ENCODE data around the gene TAS2R1.

The TAS2R1 gene, protein sequence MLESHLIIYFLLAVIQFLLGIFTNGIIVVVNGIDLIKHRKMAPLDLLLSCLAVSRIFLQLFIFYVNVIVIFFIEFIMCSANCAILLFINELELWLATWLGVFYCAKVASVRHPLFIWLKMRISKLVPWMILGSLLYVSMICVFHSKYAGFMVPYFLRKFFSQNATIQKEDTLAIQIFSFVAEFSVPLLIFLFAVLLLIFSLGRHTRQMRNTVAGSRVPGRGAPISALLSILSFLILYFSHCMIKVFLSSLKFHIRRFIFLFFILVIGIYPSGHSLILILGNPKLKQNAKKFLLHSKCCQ

DNA sequence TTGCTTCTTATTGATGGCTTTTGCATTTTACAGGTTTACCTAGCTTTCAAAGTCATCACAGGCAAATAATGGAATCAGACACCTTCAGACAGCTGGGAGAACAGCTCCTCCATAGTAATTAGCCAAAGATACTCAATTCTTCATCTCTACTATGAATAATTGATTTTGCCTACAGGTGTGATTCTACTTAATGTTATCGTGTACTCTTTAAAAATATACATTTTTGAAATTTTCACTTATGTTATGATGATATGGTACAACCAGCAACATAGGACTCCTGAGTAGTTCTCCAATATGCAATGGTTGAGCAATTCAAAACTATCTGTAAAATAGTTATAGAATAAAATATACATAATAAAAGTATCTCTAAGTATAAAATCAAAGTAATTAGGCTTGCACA is at the start of gene TAS2R1:
TAS2R1 (minus strand) TSS at position 101 of the 400 bp plus-strand sequence. CDS start 319 bp downstream, outside the sequence.
- no peak for DNase-seq

DNA sequence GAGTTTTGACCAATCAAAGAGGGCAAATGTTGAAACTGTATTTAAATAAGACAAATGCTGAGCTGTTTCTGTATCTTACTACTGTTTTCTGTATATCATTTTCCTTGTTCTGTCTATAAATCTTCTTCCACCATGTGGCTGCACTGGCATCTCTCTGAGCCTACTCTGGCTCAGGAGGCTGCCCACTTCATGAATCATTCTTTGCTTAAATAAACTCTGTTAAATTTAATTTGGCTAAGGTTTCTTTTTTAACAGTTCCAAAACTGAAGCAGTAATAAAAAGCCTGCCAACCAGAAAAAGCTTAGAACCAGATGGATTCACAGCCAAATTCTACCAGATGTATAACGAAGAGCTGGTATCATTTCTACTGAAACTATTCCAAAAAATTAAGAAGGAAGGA is 40.2 kb upstream of the TAS2R1 start:
- no peak for DNase-seq

DNA sequence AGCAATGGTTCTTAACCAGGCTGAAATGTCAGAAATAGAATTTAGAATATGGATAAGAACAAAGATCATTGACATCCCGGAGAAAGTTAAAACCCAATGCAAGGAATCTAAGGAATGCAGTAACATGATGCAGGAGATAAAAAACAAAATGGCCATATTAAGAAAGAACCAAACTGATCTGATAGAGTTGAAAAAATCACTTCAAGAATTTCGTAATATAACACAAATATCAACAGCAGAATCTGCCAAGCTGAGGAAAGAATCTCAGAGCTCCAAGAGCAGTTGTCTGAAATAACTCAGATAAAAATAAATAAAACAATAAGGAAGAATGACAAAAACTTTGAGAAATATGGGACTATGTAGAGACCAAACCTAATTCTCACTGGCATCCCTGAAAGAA is 37.8 kb upstream of the TAS2R1 start:
- no peak for DNase-seq

DNA sequence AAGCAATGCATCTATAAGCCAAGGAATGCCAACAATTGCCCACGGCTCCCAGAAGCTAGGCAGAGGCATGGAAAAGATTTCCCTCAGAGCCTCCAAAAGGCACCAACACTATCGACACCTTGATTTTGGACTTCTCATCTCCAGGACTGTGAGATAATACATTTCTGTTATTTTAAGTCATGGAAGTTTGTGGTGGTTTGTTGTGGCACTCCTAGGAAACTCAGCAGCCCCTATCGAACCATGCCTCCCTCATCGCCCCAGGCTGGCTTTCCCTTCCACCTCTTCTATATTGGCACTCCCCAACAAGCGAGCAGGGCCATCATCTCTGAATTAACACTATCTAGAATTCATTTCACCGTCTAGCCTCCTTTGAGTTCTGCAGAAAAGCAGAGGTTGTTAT is 33.7 kb upstream of the TAS2R1 start:
- DNase-seq: no peak

DNA sequence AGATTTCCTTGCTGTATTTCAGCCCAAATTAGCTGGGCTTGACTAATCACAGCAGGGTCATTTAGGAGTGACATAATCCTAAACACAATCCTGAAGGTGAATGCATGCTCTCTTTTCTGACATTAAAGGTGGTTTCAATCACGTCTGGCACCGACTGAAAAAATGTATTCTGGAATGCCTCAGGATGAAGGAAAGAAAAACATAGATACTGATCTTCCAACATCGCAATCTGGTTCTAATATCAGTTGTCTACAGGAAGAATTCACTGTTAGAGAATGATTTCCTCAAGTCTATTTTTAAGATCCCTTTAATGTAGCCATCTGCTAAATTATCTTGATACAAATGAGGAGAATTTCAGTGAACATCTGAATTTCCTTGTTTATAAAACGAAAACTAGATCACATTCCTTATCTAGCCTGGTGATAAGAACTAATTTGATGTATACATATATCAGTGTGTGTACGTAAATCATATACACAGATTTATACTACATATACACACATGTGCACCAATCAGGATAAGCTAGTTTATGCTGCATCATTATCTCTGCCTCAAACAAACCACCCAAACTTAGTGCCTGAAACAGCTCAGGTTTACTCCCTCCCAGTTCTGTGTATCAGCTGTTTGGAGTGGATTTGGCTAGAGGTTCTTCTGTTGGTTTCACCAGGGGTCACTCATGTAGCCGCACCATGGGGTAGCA is 31.3 kb upstream of the TAS2R1 start:
- DNase-seq: no peak

DNA sequence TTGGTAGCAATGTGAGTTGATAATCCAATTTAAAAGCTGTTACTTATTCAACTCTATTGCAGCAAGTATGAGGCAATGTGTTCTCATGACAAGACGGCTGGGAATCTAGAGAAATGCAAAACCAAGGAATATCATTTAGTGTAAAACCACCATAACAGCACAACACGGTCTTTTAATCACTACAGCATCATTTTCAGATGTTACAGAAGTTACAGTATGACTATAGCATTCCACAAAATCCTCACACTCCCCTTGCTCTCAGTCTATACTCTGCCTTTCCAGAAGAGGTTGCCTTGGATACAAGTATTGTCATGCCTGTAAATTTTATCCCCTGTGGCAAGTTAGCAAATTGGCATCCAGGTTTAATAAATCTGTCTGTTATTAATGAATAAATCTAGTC is 28.6 kb upstream of the TAS2R1 start:
- no peak for DNase-seq

DNA sequence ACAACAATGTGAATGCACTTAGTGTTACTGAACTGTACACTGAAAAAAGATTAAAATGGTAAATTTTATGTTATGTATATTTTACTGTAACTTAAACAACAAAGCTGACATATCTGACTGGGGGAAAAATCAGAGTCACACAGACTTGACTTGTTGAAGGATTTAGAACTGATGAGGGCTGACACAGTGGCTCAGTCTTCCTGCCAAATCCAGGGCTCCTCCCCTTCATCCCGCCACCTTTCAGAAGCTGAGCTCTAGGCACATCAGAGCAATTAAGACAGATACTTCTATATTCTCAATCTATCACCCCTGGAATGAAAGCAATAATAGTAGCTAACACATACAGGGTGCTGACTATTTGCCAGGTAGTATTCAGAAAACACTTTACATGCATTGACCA is 27.7 kb upstream of the TAS2R1 start:
- no peak for DNase-seq

DNA sequence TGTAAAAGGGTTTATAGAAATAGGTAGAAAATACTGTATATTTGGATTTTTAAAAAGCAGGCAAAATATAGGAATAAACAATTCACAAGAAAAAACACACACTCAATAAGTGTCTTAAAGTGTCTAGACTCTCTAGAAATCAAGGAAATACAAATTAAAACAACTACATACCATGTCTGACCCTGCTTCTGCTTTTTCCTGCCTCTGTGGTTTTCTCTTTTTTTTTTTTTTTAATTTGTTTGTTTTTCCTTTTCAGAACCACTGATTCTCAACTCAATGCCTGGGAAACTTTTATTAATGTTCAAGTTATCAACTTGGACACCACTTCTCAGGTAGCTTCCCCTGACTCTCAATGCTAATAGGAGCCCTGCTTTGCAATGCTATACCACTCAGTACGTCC is 25.5 kb upstream of the TAS2R1 start:
- no peak for DNase-seq

DNA sequence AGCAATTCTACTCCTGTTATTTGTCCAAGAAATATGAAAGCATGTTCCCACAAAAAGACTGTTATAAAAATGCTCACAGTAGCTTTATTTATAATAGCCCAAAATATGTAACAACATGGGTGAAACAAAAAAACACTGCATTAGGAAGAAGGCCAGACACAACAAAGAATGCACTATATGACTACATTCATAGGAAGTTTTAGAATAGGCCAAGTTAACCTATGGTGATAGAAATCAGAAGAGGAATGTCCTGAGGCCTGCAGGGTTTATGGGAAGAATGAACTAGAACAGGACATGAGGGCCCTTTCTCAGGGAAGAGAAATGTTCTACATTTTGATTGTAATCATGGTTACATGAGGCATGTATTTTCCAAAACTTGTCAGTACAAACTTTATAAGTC is 24.7 kb upstream of the TAS2R1 start:
- no peak for DNase-seq

DNA sequence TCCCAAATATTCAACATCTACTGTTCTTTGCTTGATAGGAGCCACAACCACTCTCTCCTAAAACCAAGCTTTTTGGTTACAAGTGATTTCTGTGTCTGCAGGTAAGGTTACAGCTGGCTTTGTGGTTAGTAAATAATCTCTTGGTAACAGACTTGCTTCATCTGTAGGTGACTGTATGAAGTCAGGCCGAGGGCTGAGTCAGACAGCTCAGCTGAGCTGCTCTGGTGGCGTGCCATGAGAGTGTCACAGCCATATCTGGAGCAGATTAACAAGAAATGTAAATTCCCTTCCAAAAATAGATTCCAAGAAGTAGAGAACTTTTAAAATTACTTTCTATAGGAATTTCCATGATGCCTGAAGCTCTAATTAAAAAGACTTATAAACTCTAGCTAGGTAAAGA is 23.7 kb upstream of the TAS2R1 start:
- DNase-seq: no peak

DNA sequence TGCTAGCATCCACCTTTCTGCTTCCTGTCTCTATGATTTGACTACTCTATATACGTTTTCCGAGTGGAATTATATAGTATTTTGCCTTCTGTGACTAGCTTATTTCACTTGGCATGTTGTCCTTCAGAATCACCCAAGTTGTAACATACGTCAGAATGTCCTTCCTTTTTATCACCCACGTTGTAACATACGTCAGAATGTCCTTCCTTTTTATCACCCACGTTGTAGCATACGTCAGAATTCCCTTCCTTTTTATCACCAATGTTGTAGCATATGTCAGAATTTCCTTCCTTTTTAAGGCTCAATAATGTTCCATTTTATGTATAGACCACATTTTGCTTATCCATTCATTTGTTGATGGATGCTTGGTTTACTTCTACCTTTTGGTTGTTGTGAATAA is 22.9 kb upstream of the TAS2R1 start:
- no peak for DNase-seq

DNA sequence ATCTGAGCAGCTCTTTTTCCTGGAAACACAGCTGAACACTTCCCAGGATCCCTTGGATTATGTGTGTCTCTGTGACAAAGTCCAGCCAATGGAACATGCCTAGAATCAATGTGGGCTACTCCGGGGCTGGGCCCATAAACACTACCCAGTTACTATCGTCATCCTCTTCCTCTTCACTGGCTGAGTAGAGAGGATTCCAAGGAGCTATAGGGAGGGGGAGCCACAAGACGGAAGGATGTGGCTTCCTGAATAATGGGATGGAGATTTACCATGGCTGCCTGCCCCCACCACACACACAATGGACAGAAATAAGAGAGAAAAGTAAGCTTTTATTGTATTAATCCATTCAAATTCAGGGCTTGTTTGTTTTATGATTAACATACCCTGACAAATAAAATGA is 22.1 kb upstream of the TAS2R1 start:
- no peak for DNase-seq

DNA sequence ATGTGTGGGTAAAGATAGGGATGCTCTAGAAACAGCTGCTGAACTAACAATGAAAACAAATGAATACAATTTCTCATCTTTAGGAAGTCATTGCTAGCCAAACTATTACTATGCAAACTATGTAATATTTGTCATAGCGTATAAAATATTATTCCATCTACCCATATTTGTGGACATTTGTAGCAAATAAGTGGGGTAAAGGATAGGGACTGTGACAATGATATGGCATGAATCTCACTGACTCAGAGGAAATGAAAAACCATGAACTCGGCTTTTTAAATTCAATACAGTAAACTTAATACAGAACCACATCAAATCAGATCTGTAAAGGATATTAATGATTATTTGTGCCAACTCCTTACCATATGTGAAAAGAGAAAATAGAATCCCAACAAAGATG is 16.7 kb upstream of the TAS2R1 start:
- no peak for DNase-seq

DNA sequence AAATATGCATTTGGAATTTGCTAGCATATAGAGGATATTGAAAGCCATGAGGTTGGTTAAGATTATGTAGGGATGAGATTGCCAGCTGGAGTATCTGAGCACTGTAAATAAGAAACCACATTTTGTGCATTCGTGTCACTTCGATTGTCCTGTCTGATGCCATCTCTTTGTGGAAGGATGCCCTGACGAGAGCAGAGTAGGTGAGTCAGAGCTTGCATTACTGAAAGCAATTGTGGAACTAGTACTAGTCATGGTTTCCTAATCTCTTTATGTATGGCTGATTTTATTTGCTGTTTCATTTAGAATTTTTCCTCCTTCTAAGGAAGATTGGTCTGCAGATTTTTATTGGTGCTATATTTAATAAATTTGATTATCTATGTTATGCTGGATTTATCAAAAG is 14.5 kb upstream of the TAS2R1 start:
- no peak for DNase-seq

DNA sequence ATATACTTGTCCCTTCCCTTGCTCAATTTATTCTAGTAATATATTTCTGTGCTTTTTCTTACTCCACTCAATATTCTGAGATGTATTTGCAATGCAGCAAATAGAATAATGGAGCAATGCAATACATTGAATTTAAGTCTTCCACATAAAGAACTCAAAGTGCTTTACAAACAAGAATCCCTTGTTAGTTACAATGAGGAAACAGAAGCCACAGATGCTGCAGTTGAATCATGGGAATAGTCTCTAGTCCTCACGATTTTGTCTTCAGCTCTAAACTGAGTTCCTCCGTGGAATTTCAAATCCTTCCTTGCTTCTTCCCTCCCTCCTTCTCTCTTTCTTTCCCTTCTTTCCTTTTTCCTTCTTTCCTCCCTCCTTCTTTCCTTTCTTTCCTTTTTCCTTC is 12.5 kb upstream of the TAS2R1 start:
- no peak for DNase-seq

DNA sequence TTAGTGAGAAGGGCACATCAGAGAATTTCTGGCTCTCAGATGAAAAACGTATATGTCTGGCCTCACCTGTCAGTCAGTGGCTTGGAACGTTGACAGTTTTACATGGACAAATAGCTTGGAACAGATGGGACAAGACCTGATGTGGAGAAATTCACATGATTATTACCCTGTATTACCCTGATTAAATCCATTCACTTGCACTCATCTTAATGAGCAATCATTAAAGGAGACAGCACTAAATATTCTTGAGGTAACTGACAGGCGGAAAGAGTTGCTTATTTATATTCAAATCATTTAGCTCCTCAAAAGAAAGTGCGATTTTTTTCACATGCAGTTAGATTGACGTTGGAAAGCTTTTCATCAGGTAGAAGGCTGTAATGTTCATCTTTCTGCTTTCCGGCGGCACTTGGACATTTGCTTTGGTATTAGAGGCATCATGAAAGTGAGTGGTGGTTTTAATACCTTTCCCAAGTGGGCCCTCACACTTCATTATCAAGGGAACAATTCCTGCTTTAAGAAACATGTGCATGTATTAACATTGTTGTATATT is 11.7 kb upstream of the TAS2R1 start:
- no peak for DNase-seq

DNA sequence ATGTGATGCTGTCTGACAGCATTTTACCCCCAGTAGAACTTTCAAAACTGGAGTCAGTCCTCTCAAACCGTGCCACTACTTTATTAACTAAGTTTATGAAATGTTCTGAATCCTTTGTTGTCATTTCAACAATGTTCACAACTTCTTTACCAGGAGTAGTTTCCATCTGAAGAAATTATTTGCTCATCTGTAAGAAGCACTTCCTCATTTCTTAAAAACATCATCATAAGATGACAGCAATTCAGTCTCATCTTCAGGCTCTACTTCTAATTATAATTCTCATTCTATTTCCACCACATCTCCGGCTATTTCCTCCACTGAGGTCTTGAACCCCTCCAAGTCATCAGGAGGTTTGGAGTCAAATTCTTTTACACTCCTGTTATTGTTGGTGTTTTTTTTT is 2.3 kb upstream of the TAS2R1 start:
- DNase-seq: no peak

DNA sequence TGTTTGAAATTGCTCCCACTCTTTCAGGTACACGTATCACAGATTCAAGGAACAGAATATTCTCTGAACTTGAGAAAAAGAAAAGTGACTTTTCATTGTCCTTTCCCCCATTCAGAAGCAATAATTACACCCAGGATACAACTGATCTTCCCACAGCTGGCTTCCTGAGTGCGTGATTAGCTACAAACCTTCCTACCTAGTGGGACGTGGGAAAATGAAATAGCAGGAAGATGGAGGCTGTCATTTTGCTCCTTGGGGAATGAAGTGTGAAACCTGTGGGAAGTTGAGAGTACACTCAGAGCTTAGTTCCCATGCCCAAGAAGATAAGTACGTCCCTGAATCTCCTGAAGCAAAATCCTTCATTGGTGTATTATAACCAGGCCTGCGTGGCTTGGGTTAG is 2.6 kb downstream of the TAS2R1 start:
- no peak for DNase-seq

DNA sequence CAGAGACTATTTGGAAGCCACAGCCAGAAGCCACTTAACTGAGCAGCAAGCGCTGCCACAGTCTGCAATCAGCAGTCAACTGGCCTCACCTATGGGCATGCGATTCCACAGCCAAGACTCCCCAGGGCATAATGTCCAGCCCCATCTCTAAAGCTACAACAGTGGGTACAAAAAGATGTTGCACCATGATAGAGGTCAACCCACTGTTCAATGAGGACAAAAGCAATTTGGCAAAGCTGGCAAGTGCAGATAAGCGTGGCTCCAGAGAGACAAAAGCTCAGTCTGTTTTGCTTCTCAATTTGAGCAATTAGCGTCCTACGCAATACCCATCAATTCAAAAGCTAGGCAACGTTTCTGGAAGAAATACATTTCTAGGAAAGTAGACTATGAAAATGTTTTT is 3.2 kb downstream of the TAS2R1 start:
- DNase-seq: no peak

DNA sequence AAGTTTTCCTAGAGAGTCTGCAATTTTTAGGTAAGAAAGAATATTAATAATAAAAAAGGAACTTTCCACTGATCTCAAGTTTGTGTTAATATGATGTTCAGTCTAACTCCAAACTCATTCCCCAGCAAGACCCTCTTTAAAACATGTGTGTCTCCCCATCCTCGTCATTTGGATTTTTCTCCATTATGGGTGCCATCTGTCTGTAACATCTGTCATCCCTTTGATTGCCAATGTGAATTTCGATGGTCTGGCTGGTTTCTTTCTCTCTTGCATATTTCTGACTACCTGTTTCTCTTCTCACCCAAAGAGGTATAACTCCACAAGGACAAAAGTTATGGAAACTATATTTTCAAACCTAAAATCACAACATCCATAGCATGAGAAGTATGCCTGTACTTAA is 4.4 kb downstream of the TAS2R1 start:
- no peak for DNase-seq

DNA sequence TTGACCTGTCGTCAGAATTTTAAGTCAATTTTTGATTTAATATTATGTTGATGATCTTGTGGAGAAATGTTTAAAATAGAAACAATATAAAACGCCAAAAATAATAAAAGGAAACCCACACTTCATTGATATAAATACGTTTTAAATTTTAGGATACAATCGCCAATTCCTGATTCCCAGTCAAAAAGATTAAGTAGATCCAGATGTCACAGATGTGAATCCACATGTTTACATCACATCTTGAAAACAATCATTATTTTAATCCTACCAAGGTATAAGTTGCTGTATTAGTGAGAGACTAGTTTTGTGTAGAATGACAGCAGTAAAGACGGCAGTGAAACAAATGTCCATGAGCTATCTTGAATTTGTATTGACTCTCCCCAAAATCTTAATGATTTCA is 4.9 kb downstream of the TAS2R1 start:
- DNase-seq: no peak

DNA sequence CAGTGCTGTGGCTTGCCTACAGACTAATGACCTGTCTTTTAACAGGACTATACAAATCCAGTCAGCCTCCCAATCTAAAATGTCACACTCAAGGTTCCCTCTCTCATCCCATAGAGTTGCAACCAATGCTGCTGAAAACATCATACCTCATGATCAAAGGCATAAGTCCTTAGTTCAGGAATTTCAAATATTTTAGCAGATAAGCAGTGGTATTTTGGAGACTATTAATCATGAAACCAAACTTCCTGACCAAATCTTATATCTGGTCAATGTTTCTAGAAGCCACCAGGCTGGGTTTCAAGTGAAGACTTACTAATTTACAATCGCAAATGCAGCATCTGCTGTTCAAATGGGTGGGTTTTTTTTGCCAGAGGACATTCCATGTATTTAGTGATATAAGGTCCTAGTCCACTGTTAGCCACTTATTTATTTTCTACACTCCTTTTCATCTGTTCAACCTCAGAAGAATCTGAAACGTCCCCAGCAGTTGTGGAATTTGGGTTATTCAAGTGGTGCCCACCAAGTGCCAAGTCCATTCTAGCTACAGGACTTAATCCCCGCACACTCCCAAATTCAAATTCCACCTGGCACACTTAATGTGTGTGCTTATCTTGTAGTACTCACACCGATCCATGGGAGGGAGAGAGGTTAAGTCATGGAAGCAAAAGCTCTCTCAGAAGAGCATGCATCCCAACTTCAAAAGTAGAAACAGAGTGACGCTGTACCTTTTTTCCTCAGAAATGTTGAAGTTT is 5.8 kb downstream of the TAS2R1 start:
- no peak for DNase-seq

DNA sequence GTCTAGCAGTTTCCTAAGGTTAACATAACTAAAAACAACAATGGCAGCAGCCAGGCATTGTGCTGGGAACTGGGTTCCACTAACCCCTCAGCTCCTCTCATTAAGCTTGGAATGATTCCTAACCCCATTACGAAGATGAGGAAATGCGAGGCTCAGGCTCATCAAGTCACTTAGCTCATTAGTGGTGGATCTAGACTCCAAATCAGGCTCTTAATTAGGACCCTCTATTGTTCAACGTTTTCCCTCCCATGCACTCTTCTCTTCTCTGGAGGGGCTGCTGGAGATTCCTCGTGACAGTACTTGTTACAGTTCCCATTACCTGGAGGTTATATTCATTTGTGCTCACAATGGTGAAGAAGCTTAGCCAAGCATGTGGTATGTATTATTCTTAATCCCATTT is 6.5 kb downstream of the TAS2R1 start:
- no peak for DNase-seq

DNA sequence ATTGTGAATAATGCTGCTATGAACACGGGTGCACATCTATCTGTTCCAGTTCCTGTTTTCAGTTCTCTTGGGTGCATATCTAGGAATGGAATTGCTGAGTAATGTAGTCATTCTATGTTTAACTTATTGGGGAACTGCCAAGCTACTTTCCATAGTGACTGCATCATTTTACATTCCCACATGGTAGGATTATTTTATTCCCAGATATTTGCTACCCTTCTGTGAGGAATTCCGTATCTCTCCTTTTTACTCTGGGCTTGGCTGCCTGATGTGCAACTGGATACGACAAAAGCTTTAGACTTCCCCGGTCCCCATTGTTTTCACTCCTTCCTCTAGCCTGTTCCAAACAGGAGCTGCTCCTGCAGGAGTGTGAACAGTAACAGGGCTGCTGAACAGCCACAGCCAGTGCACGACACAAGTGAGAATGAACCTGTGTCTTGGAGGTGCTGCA is 7.2 kb downstream of the TAS2R1 start:
- DNase-seq: no peak
